Stimulated activated CD8-positive, alpha-beta memory T cell treated with anti-CD3 and anti-CD28 coated beads, Interleukin-7, amount 100 ng/mL, for 4 hours (primary cell): Measurements from ENCODE around the gene VGLL4.
A peak's percentile ranks its signal among the peaks of the same experiment; 100 is the strongest.

Source experiments
- DNase-seq, 2 donors: peaks; one replicate each; pipeline ENCODE4 v3.0.0-alpha.2; 2020; ENCODE audit warnings: low read depth in 2 of 2

VGLL4 gene

DNA sequence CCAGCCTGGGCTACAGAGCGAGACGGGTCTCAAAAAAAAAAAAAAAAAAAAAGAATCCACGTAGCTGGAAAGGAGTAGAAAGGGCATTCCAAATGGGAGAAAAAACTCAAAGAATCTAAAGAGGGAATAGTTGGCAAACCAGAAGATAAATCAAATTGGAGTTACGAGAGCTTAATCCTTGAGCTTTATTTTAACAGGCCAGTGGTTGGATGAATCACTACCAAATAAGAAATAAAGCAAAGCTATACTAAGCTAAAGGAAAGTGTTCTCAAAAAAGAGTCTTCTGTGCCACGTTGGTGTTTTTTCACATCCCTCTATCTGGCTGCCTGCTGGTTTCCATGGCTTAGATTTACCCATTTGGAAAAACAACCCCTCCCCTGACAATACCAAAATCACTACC is 14.0 kb downstream of the VGLL4 start:
- DNase-seq: no peak

DNA sequence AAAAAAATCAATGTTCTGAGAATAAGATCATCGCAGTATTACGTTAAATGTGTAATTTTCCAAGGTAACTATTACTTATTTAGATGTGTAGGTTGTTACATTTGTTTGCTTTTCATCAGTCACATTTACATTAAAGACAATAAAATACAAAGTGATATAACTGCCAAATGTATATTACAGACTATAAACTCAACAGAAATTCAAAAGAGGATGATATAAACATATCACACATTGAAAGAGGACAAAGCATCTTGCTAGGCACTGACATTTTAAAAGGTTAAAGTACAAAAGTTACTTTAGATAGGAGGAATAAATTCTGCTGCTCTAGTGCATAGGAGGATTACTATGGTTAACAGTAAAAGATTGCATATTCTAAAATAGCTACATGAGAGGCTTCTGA is 16.1 kb downstream of the VGLL4 start:
- DNase-seq: no peak

- DNase-seq: no peak
Observed at GRCh38 chr3:11626084-11626463, 17.6 kb downstream of the VGLL4 start.

- DNase-seq: no peak
Observed at GRCh38 chr3:11625376-11626083, 18.2 kb downstream of the VGLL4 start.

DNA sequence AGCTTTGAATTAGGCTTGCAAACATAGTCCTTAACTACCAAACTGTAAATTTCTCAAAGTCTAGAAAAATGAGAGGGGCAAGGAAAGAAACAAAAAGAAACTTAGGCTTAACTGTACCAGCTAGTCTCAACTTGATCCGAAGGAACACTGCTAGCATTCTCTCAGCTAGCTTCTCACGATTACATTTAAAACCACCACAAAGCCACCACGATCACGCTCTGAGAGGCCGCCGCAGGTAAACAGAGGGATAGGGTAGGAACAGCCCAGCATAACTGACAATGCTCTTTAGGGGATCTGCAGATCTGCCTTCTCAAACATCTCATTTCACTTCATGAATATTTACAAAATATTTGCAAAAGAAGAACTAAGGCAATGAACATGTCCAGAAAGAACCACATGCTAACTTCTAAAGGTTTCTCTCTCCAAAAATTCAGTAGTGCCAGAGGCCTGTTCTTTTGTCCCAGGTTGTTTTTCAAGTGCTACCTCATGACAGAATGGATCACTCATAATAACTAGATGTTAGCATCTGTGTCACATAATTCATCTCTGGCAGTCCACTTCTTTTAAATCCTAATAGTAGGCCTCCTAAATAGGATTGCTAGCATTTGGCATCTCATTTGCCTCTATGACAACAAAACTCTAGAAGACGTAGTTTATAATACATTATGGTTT is 18.9 kb downstream of the VGLL4 start:
- no peak for DNase-seq

DNA sequence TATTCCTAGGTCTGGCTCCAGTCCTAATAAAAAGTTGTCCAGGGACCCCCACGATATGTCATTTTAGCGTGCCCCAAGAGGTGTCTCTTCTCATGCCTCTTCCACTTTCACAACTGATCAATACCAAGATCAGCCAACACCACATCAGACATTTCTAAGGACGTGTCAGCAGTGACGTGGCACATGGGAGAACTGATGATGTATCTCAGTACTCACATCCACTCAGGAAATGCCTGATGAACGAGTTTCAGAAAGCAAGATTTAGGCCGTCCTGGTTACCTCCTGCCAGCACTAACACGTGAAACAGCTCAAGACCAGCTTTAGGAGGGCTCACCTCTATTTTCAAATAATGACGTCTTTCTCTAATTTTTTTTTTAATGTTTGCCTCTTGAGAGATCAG is 19.6 kb downstream of the VGLL4 start:
- peak; percentile 40 to 63 for DNase-seq

- no peak for DNase-seq
Observed at GRCh38 chr3:11622586-11623550, 20.8 kb downstream of the VGLL4 start.

DNA sequence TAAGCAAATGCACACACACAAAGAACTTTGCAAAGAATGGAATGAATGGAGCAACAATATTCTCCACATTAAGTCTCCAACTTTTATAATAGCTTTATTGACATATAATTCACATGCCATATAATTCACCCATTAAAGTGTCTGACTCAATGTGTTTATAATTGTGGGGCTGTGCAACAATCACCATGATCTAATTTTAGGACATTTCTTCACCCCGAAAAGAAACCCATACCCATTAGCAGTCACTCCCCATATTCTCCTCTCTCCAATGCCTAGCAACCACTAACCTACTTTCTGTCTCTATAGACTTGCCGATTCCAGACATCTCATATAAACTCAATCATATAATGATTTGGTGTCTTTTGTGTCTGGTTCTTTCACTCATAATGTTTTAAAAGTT is 22.6 kb downstream of the VGLL4 start:
- DNase-seq: no peak

DNA sequence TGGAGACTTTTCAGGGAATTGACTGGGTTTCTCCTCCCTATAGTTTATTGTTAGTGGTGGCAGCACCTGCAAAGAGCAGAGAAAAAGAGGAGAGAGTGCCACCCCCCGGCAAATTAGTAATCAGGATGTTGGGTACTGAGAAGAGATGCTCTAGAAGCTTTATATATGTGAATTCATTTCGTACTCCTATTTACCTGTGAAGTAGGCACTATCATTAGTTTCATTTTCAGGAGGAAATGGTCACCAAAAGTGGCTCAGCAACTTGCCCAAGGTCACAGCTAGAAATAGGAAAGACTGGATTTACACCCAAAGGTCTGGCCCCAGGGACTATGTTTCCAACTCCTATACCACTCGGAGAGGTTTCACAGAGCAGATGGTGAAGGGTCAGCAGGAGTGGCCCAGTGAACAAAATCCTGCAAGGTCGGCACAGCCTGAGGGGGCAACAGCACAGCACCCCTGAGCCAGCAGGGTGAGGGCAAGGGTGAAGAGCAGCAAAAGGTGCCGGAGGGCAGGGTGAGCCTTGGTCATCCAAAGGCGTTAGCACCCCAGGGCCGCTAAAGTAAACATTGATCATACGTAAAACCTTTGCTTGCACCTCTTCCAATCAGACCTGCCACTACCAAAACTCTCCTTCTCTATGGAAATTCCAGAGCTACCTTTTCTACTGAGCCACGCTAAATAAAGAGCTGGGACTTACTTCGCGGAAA is 23.6 kb downstream of the VGLL4 start:
- DNase-seq: no peak

GRCh38 chr3:11619461-11619860 is 24.3 kb downstream of the VGLL4 start:
- DNase-seq: no peak

GRCh38 chr3:11618904-11619303 is 24.8 kb downstream of the VGLL4 start:
- DNase-seq: no peak

DNA sequence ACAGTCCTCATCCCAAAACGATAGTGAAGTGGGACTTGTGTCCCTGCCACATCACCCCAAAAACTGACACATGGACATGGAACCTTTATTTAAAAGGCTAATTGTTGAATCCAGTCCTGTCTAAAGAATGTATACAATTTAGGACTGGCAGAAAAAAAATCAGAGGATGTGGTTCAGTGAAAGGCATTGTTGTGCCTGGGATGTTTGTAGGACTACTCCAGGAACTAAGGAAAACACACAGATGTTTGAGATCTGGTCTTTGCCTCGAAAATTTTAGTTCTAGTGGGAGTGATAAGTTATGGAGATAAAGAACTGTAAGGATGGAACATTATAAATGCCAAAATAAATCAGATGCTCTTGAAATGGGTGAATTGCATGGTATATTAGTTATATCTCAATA is 27.2 kb downstream of the VGLL4 start:
- DNase-seq: no peak

DNA sequence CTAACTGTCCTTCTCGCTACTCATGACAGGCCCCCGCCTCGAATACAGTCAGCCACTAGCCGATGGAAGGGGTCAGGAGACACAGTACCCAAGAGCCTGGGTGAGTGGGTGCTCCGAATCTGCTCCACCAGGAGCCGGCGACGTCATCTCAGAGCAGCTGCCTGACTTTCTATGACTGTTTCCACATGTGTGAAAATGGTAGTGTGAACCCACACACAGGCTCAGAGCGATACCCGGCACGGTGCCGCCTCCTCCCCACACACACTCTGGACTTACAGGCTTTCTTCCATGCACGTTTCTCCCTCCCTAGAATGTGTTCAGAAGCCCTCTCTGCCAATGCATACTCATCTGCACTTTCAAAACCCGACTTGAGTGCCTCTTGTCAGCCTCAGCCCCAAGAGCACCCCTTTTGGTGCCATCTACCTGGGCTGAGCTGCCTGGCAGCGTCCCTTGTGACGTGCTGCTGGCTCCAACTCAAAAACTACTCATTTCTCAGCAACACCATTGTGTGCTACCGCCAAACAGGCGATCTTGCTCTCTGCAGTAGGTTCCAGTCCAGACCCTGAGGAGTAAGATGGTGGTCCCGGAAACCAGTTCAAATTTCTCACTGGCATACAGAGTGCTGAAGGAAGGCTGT is 29.7 kb downstream of the VGLL4 start:
- DNase-seq: no peak

DNA sequence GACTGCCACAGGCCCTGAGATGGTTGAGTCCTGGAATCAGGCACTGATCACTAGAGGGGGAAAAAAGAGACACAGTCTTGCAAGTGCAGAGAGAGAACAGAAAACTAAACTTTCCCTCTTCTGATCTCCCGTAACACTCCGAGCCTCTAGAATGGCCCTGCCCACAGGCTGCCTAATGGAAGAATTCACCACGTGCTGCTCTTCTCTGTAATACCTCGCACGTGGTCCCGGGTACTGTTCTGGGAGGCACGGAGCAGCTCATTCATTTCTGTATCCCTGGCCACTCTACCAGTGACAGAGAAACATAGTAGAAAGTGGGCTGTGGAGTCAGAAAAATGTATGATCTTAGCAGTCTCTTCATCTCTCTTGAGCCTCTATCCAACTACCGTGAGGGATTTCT is 30.4 kb downstream of the VGLL4 start:
- DNase-seq: no peak

DNA sequence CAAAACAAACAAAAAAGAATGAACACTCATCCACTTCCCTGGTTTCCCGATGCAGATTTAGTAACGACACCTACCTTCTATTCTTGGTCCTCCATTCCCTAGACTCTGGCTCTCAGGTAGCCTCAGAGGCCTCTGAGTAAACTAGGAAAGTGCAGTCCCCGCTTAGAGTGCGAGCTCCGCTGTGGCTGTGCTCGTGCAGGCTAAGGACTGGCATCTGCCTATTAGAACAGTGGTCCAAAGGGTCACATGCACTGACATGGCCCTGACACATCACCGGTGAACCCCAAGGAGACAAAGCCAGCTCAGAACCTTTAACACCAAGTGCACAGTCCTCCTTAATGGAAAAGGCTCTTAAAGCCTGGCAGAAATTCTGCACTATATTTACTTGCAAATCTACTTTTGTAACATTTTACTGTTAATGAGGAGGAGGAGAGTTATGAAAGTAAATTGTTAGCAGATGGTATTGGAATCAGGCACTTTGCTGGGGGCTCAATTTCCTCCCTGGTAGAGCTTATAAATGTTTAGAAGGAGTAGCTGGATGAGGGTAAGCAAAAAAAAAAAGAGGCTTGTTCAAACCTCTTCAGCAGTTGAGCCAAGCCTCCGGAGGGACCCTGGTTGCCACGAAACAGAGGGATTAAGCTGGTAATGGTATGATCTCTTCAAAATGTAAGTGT is 31.1 kb downstream of the VGLL4 start:
- no peak for DNase-seq

- DNase-seq: no peak
Observed at GRCh38 chr3:11611341-11611799, 32.3 kb downstream of the VGLL4 start.

GRCh38 chr3:11610700-11611275 is 32.9 kb downstream of the VGLL4 start:
- DNase-seq: no peak

DNA sequence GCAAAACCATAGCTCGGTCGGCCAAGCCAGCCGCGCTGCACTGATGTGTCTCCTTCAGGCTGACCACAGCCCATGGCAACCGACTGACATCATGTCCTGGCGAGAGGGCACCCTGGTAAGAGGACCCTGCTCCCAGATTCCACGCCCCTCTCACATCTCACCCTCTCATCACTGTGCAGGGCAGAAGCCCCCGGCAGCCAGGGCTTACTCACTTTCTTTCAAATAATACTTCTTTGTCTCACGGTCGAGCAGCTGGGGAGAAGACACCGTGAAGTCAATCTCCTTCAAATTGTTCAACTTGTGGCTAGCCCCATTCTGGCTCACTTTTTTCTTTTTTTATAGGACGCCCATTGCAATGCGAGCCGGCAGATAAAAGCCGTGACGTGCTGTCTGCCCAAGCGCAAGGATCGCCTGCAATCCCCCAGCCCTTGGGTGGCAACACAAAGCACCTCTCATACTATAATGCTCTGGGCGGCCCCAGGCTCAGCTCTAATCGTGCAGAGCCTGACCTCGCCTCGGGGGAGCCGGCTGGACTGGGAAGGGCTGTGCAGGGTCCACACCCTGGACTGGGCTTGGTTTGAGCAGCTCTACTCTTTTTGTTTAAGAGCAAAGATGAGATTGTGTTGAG is 33.6 kb downstream of the VGLL4 start:
- DNase-seq: no peak

- no peak for DNase-seq
Observed at GRCh38 chr3:11609481-11609880, 34.2 kb downstream of the VGLL4 start.

GRCh38 chr3:11607816-11608215 is 35.9 kb downstream of the VGLL4 start:
- no peak for DNase-seq
